ENCODE data around the gene KCNIP3. TPM values are rescaled to one million over a fixed set of nuclear protein-coding genes. Genes with fewer than 3 reads are reported as not detected.
A peak's percentile ranks its signal among the peaks of the same experiment; 100 is the strongest.
"Not testable (repeated sequence)": the region's sequence is repeated elsewhere in the genome, so short reads cannot be mapped to it uniquely, and the experiment has no call there.

The KCNIP3 gene
- total RNA-seq, 1 experiment from 2014 or later: 5.8 TPM

DNA sequence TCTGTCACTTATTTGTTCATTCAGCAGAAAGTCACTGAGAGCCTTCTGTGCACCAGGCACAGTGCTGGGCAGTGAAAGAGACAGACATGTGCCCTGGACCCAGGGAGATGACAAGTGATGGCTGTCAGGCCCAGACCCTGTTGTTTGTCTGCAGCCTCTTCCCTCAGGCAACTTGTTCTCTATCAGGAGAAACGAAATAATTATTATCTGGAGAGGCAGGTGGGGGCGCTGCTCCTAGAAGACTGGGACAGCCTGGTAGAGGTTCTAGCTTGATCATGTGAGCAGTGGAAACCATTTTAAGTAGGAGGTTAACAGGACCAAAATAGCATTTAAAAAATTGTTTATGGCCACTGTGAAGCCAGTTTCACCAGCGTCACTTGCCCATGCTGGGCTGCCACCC, 107.5 kb downstream of the KCNIP3 start:
- not testable (repeated sequence) for DNase-seq (ENCODE audit: low read depth)

GRCh38 chr2:95411239-95411638, 114.1 kb downstream of the KCNIP3 start:
- peak; percentile 74 for DNase-seq (ENCODE audit: low read depth)

GRCh38 chr2:95414015-95414594, 117.0 kb downstream of the KCNIP3 start:
- peak; percentile 74 for DNase-seq (ENCODE audit: low read depth)

DNA sequence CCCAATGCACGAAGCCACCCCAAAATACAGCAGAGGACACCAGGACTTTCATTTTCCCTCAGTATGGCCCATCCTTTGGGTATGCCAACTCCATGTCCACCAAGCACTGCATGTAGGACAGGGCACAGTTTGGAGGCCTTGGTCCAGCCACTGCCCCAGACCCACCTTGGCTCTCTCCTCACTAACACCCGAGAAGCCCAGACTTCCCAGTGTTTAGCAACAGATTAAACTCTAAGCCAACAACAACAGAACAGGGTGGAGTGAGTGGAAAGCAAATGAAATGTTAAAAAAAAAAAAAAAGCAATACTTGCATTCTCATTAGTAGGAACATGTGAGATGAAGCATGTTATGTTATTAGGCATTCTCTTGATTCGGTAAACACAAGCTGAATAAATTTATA, 118.0 kb downstream of the KCNIP3 start:
- not testable (repeated sequence) for DNase-seq (ENCODE audit: low read depth)

DNA sequence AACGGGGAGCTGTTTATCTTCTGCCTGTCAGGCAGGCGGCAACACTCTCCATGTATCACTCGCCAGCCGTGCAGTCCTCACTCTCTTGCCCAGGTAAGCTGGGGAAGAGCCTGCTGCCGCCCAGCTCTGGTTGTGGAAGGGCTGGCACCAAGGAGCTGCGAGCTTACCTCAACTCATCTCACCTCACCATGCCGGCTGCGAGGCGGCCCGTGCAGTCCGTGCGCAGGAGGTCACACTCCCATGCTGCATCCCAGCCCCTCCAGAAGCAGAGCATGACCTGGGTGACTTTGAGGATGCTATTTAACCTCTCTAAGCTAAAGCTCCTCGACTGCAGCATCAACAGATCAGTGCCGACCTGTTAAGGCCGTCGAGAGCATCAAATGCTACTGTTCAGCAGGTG, 118.4 kb downstream of the KCNIP3 start:
- DNase-seq (ENCODE audit: low read depth): not testable (repeated sequence)

DNA sequence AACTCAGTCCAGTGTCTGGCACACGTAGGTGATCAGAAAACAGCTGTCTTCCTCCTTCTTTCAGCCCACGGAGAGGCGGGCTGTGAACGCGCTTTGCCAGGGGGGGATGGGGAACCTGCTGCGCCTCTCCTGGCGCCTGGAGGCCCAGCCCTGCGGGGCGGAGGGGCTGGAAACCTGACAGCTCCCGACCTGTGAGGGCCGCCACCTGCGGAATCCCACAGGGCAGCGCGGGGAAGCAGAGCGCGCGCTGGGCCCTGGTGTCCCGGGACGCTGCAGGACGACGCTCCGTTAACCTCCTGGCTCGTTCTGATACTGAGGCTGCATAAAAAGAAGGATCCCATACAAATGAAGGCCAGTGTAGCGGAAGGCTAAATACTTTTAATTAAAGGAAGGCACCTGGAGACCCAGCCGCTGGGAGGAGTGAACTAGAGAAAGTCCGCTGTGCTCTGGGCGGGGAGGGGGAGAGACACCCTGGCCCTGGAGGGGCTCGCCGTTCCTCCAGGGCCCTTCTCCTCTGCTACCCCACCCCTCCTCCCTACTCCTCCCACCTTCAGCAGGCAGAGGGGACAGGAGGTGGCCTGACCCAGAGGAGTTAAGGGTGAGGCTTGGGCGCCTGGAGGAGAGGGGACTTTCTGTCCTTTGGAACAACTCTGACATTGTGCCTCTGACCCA, 130.2 kb downstream of the KCNIP3 start:
- not testable (repeated sequence) for DNase-seq (ENCODE audit: low read depth)

- not testable (repeated sequence) for DNase-seq (ENCODE audit: low read depth)
Measured at GRCh38 chr2:95429748-95430467, 132.8 kb downstream of the KCNIP3 start.

DNA sequence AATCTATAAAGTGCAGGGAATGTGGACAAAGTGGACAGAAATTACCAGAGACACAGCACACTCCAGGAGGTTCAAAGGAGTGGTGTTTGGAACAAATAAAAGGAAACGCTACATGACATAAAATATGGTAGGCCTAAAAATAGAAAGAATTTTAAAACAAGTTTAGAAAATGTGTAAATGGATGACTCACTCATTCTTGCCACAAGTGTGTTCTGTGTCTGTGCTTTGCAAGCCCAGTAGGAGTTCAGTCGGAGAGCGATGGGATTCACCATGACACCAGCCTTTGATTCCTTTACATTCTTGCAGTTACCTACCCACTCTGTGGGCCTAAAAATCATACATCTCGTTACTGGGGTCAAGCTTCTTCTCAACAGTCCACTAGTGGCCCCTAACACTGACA, 136.2 kb downstream of the KCNIP3 start:
- not testable (repeated sequence) for DNase-seq (ENCODE audit: low read depth)

DNA sequence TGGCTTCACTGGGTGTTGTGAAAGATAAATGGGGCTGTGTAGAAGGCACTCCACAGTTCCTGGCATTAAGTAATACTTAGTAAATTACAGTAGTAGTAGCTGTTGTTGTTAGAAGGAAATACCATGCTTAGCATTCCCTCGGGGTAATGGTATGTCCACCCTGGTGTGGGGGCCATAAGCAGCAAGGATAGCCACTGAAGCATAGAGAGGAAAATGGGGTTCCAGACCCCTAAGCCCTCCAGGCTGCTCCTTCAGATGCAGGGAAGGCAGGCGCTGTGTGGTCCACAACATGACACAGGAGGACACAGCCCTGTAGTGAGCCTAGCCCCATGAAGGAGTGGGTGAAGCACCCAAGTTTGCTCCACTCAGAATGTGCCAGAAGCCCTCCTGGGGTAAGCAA, 136.8 kb downstream of the KCNIP3 start:
- not testable (repeated sequence) for DNase-seq (ENCODE audit: low read depth)

- DNase-seq (ENCODE audit: low read depth): peak; percentile 75
Measured at GRCh38 chr2:95434507-95435076, 137.4 kb downstream of the KCNIP3 start.

DNA sequence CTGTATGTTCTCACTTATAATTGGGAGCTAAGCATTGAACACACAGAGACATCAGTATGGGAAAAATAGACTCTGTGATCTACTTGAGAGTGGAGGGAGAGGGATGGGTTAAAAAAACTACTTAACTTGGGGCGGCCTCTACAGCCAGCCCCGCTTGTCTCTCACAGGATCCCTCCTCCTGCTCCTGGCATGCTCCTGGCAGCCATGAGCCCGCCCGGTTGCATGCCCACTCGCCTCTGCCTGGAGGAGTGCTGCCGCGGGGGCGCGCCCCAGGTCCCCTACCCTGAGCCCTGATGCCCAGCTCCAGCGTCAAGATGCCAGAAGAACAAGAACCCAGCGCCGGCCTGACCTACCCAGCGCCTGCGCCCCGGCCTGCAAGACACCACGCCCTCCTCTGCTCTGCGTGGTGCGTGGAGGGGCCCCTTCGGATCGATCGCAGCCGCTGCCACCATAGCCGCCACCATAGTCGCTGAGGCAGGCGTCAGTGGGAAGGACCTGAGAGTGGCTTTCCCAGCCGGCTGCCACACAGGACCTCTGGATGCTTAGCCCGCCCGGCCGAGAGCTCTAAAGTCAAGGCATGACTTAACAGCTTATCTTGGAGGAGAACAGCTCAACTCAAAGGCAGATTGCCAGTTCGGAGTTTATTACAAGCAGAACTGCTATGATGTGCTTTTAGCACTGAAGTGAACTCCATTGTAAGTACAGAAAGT, 138.2 kb downstream of the KCNIP3 start:
- DNase-seq (ENCODE audit: low read depth): not testable (repeated sequence)

Other genes with a start within 250 kb of the KCNIP3 start
- 66.4 and 66.8 TPM in 2 replicates for gene MRPS5, start 175.5 kb upstream of the KCNIP3 start, total RNA-seq (2014; rRNA removed; shearing (Covaris generic))
- 2.7 and 6.1 TPM in 2 replicates for gene ZNF514, start 137.5 kb upstream of the KCNIP3 start, total RNA-seq (2014; rRNA removed; shearing (Covaris generic))
- gene ZNF2, start 131.5 kb upstream of the KCNIP3 start, total RNA-seq (2014; rRNA removed; shearing (Covaris generic)): 7.4 and 8.1 TPM in 2 replicates
- 1.6 and 2.7 TPM in 2 replicates for gene ZNF892, start 89.8 kb upstream of the KCNIP3 start, total RNA-seq (2014; rRNA removed; shearing (Covaris generic))
- gene PROM2, start 22.9 kb upstream of the KCNIP3 start, total RNA-seq (2014; rRNA removed; shearing (Covaris generic)): 2.9 and 3.6 TPM in 2 replicates
- gene FAHD2A, start 105.4 kb downstream of the KCNIP3 start, total RNA-seq (2014; rRNA removed; shearing (Covaris generic)): 25.7 and 32.3 TPM in 2 replicates
- not detected in 2 replicates for gene TRIM43B, start 187.4 kb downstream of the KCNIP3 start, total RNA-seq (2014; rRNA removed; shearing (Covaris generic))